Uterus (tissue), 4 donors: Measurements from ENCODE around the gene ANKRD2. TPM values are rescaled to one million over a fixed set of nuclear protein-coding genes. Genes with fewer than 3 reads are reported as not detected.

ENCODE experiments used
- DNase-seq, 2 donors: peaks; one replicate each; pipeline ENCODE4 v3.0.0-alpha.2; 2019 to 2020
- H3K27ac ChIP-seq, 2 donors: fragments of 200-600 bp; sonication (generic); 1 replicate in 1 of 2; 2 replicates in 1 of 2; pipeline ENCODE4 v1.5.1; 2016 to 2018
- H3K27me3 ChIP-seq, 2 donors: fragments of 200-600 bp; sonication (generic); one replicate each; pipeline ENCODE4 v1.5.1; 2018 to 2019; ENCODE audit warnings: control low read depth in 1 of 2
- H3K36me3 ChIP-seq, 2 donors: fragments of 200-600 bp; sonication (generic); one replicate each; pipeline ENCODE4 v1.5.1; 2019; ENCODE audit warnings: control low read depth in 1 of 2
- H3K4me1 ChIP-seq, 2 donors: fragments of 200-600 bp; sonication (generic); one replicate each; pipeline ENCODE4 v1.5.1; 2018 to 2019; ENCODE audit warnings: control low read depth in 1 of 2
- H3K4me3 ChIP-seq, 2 donors: fragments of 200-600 bp; sonication (generic); 1 replicate in 1 of 2; 2 replicates in 1 of 2; pipeline ENCODE4 v1.5.1; 2018 to 2019; ENCODE audit warnings: mild to moderate bottlenecking in 1 of 2
- H3K9me3 ChIP-seq, 2 donors: fragments of 200-600 bp; sonication (generic); one replicate each; pipeline ENCODE4 v1.5.1; 2019; ENCODE audit warnings: control low read depth in 1 of 2
- CTCF ChIP-seq, 4 experiments: fragments of 200-600 bp in 2 of 4; fragments of 450-650 bp in 2 of 4; sonication (generic) in 2 of 4; IDR thresholded peaks; one replicate each; pipeline ENCODE4 v1.5.1; 2016 to 2019; ENCODE audit warnings: antibody characterized with exemption in 4 of 4, mild to moderate bottlenecking in 2 of 4, moderate library complexity in 1 of 4
- POLR2A ChIP-seq, 2 donors: fragments of 450-650 bp; IDR thresholded peaks; one replicate each; pipeline ENCODE4 v1.6.1; 2016; ENCODE audit warnings: antibody characterized with exemption in 2 of 2, mild to moderate bottlenecking in 1 of 2, moderate library complexity in 1 of 2
- intact Hi-C: fragments of 100-400 bp; cut with DNase I; formaldehyde crosslinking; loops from one replicate; pipeline ENCODE4 v1.15.1; 2023; ENCODE audit warnings: low total_unique reads
- total RNA-seq, 4 donors: library from RNA; depleted of rRNA in 3 of 4; stranded (reverse); fragments of >200 nt in 3 of 4; gene quantifications; one replicate each; pipeline versions ENCODE4 v1.1.0 to v1.2.4, GENCODE V29; 2014 to 2023
- donor health status: DM: yes; HTN: yes; CAD: no.

Gene ANKRD2
- total RNA-seq, 4 donors from 2014 or later: 0.43 to 0.48 TPM; not detected in 2

- intact Hi-C loops: loop anchor here (10.0 kb wide), 1 partner anchor 46 kb away; the partner anchor contains the start of genes MMS19 and UBTD1
- Histone ChIP-seq H3K4me3 (no peak overlapping the region), H3K4me1 (peaks cover 22 to 27% of the 10 kb centered on the region in 2 donors), H3K9me3 (no peaks in the 10 kb centered on the region), H3K27me3 (no peaks in the 10 kb centered on the region), H3K36me3 (no peaks in the 10 kb centered on the region), H3K27ac (peak overlapping the region; percentile 96 to 97)
- no peak for TF ChIP-seq POLR2A (IDR thresholded peaks at IDR 0.05)
- no peak for TF ChIP-seq CTCF (IDR thresholded peaks at IDR 0.05)
- DNase-seq: peak; percentile 34 to 52
These were observed 31.7 kb upstream of the ANKRD2 start for GRCh38 chr10:97540669-97541500.

GRCh38 chr10:97542169-97543024 is 30.2 kb upstream of the ANKRD2 start:
- Histone ChIP-seq H3K9me3 (no peaks in the 10 kb centered on the region), H3K4me3 (no peak overlapping the region), H3K4me1 (peaks cover 22 to 33% of the 10 kb centered on the region in 2 donors), H3K27me3 (no peaks in the 10 kb centered on the region), H3K36me3 (no peaks in the 10 kb centered on the region), H3K27ac (peak overlapping the region; percentile 96 to 97)
- peak; percentile 90 to 96 for DNase-seq
- intact Hi-C loops: loop anchor here (10.0 kb wide), 1 partner anchor 48 kb away; the partner anchor contains the start of genes MMS19 and UBTD1
- TF ChIP-seq CTCF (IDR thresholded peaks at IDR 0.05) (no peak), POLR2A (IDR thresholded peaks at IDR 0.05) (peak in 1 of 2 donors; percentile 36)

- intact Hi-C loops: loop anchor here (10.0 kb wide), 1 partner anchor 48 kb away; the partner anchor contains the start of genes MMS19 and UBTD1
- TF ChIP-seq CTCF (IDR thresholded peaks at IDR 0.05): no peak
- TF ChIP-seq POLR2A (IDR thresholded peaks at IDR 0.05): peak in 1 of 2 donors; percentile 21
- Histone ChIP-seq H3K4me3 (no peak overlapping the region), H3K36me3 (no peaks in the 10 kb centered on the region), H3K27ac (peak overlapping the region; percentile 96 to 97), H3K27me3 (no peaks in the 10 kb centered on the region), H3K9me3 (no peaks in the 10 kb centered on the region), H3K4me1 (peaks cover 22 to 38% of the 10 kb centered on the region in 2 donors)
- DNase-seq: peak; percentile 84 to 94
These were observed 29.5 kb upstream of the ANKRD2 start for GRCh38 chr10:97543025-97543546.

- Histone ChIP-seq H3K4me3 (no peak overlapping the region), H3K4me1 (peaks cover 17 to 35% of the 10 kb centered on the region in 2 donors), H3K27ac (peak overlapping the region in 1 of 2 donors; percentile 75), H3K27me3 (no peaks in the 10 kb centered on the region), H3K9me3 (no peaks in the 10 kb centered on the region), H3K36me3 (no peaks in the 10 kb centered on the region)
- no peak for DNase-seq
- TF ChIP-seq CTCF (IDR thresholded peaks at IDR 0.05) (no peak), POLR2A (IDR thresholded peaks at IDR 0.05) (no peak)
- intact Hi-C loops: loop anchor here (10.0 kb wide), 1 partner anchor 52 kb away; the partner anchor contains the start of genes MMS19 and UBTD1
These were observed 25.9 kb upstream of the ANKRD2 start for GRCh38 chr10:97546456-97547270.
